H9 (cell line): Measurements from ENCODE around the gene FAM136A. TPM values are rescaled to one million over a fixed set of nuclear protein-coding genes. Genes with fewer than 3 reads are reported as not detected.

ENCODE experiments used
- DNase-seq: peaks from one replicate; pipeline ENCODE4 v3.0.0-alpha.2; 2017
- H2AFZ ChIP-seq: one replicate; pipeline ENCODE4 v1.6.1; 2013; ENCODE audit warnings: mild to moderate bottlenecking, low read length, control low read depth, moderate library complexity
- H2AK5ac ChIP-seq: 2 replicates; pipeline ENCODE4 v1.6.1; 2013; ENCODE audit warnings: low read length, control low read depth, mixed read lengths; ENCODE audit not compliant: insufficient read length
- H2BK120ac ChIP-seq: one replicate; pipeline ENCODE4 v1.6.1; 2013; ENCODE audit warnings: low read depth, mild to moderate bottlenecking, low read length, control low read depth, inconsistent platforms; ENCODE audit not compliant: poor library complexity, severe bottlenecking
- H2BK12ac ChIP-seq: 2 replicates; pipeline ENCODE4 v1.6.1; 2013; ENCODE audit warnings: low read length, control low read depth, mixed read lengths, low read depth; ENCODE audit not compliant: insufficient read length
- H2BK15ac ChIP-seq: 2 replicates; pipeline ENCODE4 v1.6.1; 2013; ENCODE audit warnings: low read depth, low read length, control low read depth
- H2BK20ac ChIP-seq: one replicate; pipeline ENCODE4 v1.6.1; 2013; ENCODE audit warnings: low read depth, mild to moderate bottlenecking, low read length, control low read depth, inconsistent platforms; ENCODE audit not compliant: poor library complexity, severe bottlenecking
- H2BK5ac ChIP-seq: 2 replicates; pipeline ENCODE4 v1.6.1; 2013; ENCODE audit warnings: low read length, control low read depth, mixed read lengths; ENCODE audit not compliant: insufficient read length
- H3K14ac ChIP-seq: 2 replicates; pipeline ENCODE4 v1.6.1; 2013; ENCODE audit warnings: low read length, control low read depth; ENCODE audit not compliant: insufficient read depth
- H3K18ac ChIP-seq: 2 replicates; pipeline ENCODE4 v1.6.1; 2013; ENCODE audit warnings: low read depth, mild to moderate bottlenecking, mixed read lengths, low read length, control low read depth; ENCODE audit not compliant: insufficient read length
- H3K23ac ChIP-seq: 2 replicates; pipeline ENCODE4 v1.6.1; 2013; ENCODE audit warnings: low read length, control low read depth, mixed read lengths, low read depth; ENCODE audit not compliant: insufficient read length
- H3K23me2 ChIP-seq: 2 replicates; pipeline ENCODE4 v1.6.1; 2013; ENCODE audit warnings: low read depth, mild to moderate bottlenecking, mixed read lengths, low read length, control low read depth; ENCODE audit not compliant: insufficient read length, poor library complexity, severe bottlenecking
- H3K27ac ChIP-seq: 2 replicates; pipeline ENCODE4 v1.5.1; 2013; ENCODE audit warnings: low read length, control low read depth, mixed read lengths, low read depth; ENCODE audit not compliant: insufficient read length
- H3K27me3 ChIP-seq: 2 replicates; pipeline ENCODE4 v1.6.1; 2013; ENCODE audit warnings: low read length, control low read depth, inconsistent platforms; ENCODE audit not compliant: insufficient read depth
- H3K4ac ChIP-seq: 2 replicates; pipeline ENCODE4 v1.6.1; 2013; ENCODE audit warnings: low read depth, mild to moderate bottlenecking, control low read depth, inconsistent platforms, low read length, moderate library complexity
- H3K4me1 ChIP-seq: 2 replicates; pipeline ENCODE4 v1.6.1; 2013; ENCODE audit warnings: low read length, control low read depth, inconsistent platforms; ENCODE audit not compliant: insufficient read depth
- H3K4me2 ChIP-seq: 2 replicates; pipeline ENCODE4 v1.6.1; 2013; ENCODE audit warnings: low read length, control low read depth, mixed read lengths; ENCODE audit not compliant: insufficient read length, insufficient read depth
- H3K56ac ChIP-seq: 2 replicates; pipeline ENCODE4 v1.6.1; 2013; ENCODE audit warnings: low read depth, mild to moderate bottlenecking, mixed read lengths, low read length, control low read depth; ENCODE audit not compliant: insufficient read length
- H3K79me1 ChIP-seq: 2 replicates; pipeline ENCODE4 v1.6.1; 2013; ENCODE audit warnings: low read depth, mild to moderate bottlenecking, moderate library complexity, low read length, control low read depth, inconsistent platforms; ENCODE audit not compliant: insufficient read depth, poor library complexity, severe bottlenecking
- H3K79me2 ChIP-seq: 2 replicates; pipeline ENCODE4 v1.6.1; 2013; ENCODE audit warnings: low read length, control low read depth, inconsistent platforms; ENCODE audit not compliant: insufficient read depth
- H3K9ac ChIP-seq: 2 replicates; pipeline ENCODE4 v1.6.1; 2013; ENCODE audit warnings: low read length, control low read depth, mixed read lengths; ENCODE audit not compliant: insufficient read length; ENCODE audit errors: extremely low read depth
- H3K9me3 ChIP-seq: one replicate; pipeline ENCODE4 v1.6.1; 2013; ENCODE audit warnings: low read depth, low read length, inconsistent platforms; ENCODE audit not compliant: control insufficient read depth
- H3T11ph ChIP-seq: one replicate; pipeline ENCODE4 v1.6.1; 2013; ENCODE audit warnings: mild to moderate bottlenecking, low read length, control low read depth, inconsistent platforms
- H4K20me1 ChIP-seq: one replicate; pipeline ENCODE4 v1.6.1; 2013; ENCODE audit not compliant: control insufficient read depth, insufficient read length, insufficient read depth
- H4K5ac ChIP-seq: 2 replicates; pipeline ENCODE4 v1.6.1; 2013; ENCODE audit warnings: low read depth, mild to moderate bottlenecking, mixed read lengths, low read length, control low read depth; ENCODE audit not compliant: insufficient read length
- H4K8ac ChIP-seq: replicated peaks from 2 replicates; pipeline ENCODE4 v1.6.1; 2013; ENCODE audit warnings: low read length, control low read depth, mixed read lengths, low read depth; ENCODE audit not compliant: insufficient read length
- H4K91ac ChIP-seq: 2 replicates; pipeline ENCODE4 v1.6.1; 2013; ENCODE audit warnings: low read depth, mild to moderate bottlenecking, moderate library complexity, mixed read lengths, low read length, control low read depth; ENCODE audit not compliant: insufficient read length
- H3K27ac Mint-ChIP-seq, 3 experiments: 2 replicates in 2 of 3; 3 replicates in 1 of 3; pipeline ENCODE4 v1.8.0; 2020 to 2021; ENCODE audit warnings: mixed read lengths in 3 of 3, mild to moderate bottlenecking in 1 of 3, moderate library complexity in 1 of 3
- H3K27me3 Mint-ChIP-seq: 2 replicates; pipeline ENCODE4 v1.8.0; 2021; ENCODE audit warnings: low read depth, mild to moderate bottlenecking, moderate library complexity, mixed read lengths
- H3K36me3 Mint-ChIP-seq, 3 experiments: 2 replicates in 2 of 3; 3 replicates in 1 of 3; pipeline ENCODE4 v1.8.0; 2020 to 2021; ENCODE audit warnings: low read depth in 3 of 3, mixed read lengths in 3 of 3; ENCODE audit not compliant: insufficient read depth in 1 of 3
- H3K4me1 Mint-ChIP-seq, 2 experiments: 2 replicates each; pipeline ENCODE4 v1.8.0; 2020; ENCODE audit warnings: mixed read lengths in 2 of 2
- H3K4me3 Mint-ChIP-seq, 2 experiments: 2 replicates in 1 of 2; 3 replicates in 1 of 2; pipeline ENCODE4 v1.8.0; 2020 to 2021; ENCODE audit warnings: mild to moderate bottlenecking in 2 of 2, mixed read lengths in 2 of 2, moderate library complexity in 1 of 2
- H3K9me3 Mint-ChIP-seq, 2 experiments: 2 replicates in 1 of 2; 3 replicates in 1 of 2; pipeline ENCODE4 v1.8.0; 2020; ENCODE audit warnings: mild to moderate bottlenecking in 2 of 2, mixed read lengths in 2 of 2, moderate library complexity in 1 of 2
- CTCF ChIP-seq: fragments of 200-600 bp; sonication (generic); conservative IDR thresholded peaks from 3 replicates; pipeline ENCODE4 v1.8.0; 2021; ENCODE audit warnings: antibody characterized with exemption, mild to moderate bottlenecking
- WGBS: extraction: QIAGEN DNeasy Blood & Tissue Kit; methylation state at CpG from one replicate; pipeline ENCODE4 v1.1.7; 2013; ENCODE audit warnings: missing lambda C conversion rate, low lambda C conversion rate, mixed read lengths; ENCODE audit not compliant: insufficient read length; ENCODE audit errors: extremely low coverage; 5-methylcytosine and 5-hydroxymethylcytosine counted together
- long read RNA-seq: library from polyadenylated mRNA; unstranded; transcript quantifications from one replicate; pipeline ENCODE4 v2.0.0, GENCODE V29; 2020
- total RNA-seq: library from RNA; stranded (reverse); gene quantifications from 2 replicates; pipeline ENCODE4 v1.2.1, GENCODE V29; 2021

The FAM136A gene
- 118 and 119 TPM in 2 replicates for total RNA-seq
- long read RNA-seq, transcript FAM136A-205 (3 exons, 2,398 nt): minor isoform, 25 of 1,233 reads
- long read RNA-seq, transcript FAM136A-201 (3 exons, 1,810 nt): major isoform, 1,151 of 1,233 reads
- long read RNA-seq, transcript FAM136A-202 (3 exons, 885 nt): minor isoform, 5 of 1,233 reads
- long read RNA-seq, partial matches to known transcripts: 10 of 1,233 reads
- long read RNA-seq, other reads (novel, unspliced or antisense): 34 of 1,233 reads

- Mint-ChIP-seq H3K27me3 (no peaks in the 10 kb centered on the region), H3K4me1 (peaks cover 17 to 24% of the 10 kb centered on the region in 2 experiments), H3K9me3 (peaks cover 9 to 14% of the 10 kb centered on the region in 2 experiments), H3K4me3 (peak within 1 kb of the TSS; percentile 92 to 93), H3K36me3 (peaks cover 29 to 51% (median 44%) of the 10 kb centered on the region in 3 experiments), H3K27ac (peak within 1 kb of the TSS; percentile 96 to 99 (median 99))
- DNase-seq: peak; percentile 93
- Histone ChIP-seq H3K27ac (peak within 1 kb of the TSS; percentile 29), H4K91ac (no peak within 1 kb of the TSS), H2BK20ac (no peak within 1 kb of the TSS), H3K18ac (peak within 1 kb of the TSS; percentile 97), H4K5ac (peak within 1 kb of the TSS; percentile 61), H3K9ac (peak within 1 kb of the TSS; percentile 85), H2BK5ac (no peak within 1 kb of the TSS), H3T11ph (no peak within 1 kb of the TSS), H2AK5ac (no peak within 1 kb of the TSS), H3K23ac (no peak within 1 kb of the TSS), H3K23me2 (peaks cover 5% of the 10 kb centered on the region), H3K4me2 (peak within 1 kb of the TSS; percentile 77), H4K8ac (no peak within 1 kb of the TSS), H3K56ac (no peak within 1 kb of the TSS), H3K27me3 (no peaks in the 10 kb centered on the region), H3K4ac (peak within 1 kb of the TSS; percentile 37; the same call in 1 of the 2 replicates), H4K20me1 (no peaks in the 10 kb centered on the region), H3K79me1 (peaks cover 3% of the 10 kb centered on the region), H3K4me1 (peaks cover 5% of the 10 kb centered on the region; the same call in 1 of the 2 replicates), H2BK120ac (no peak within 1 kb of the TSS), H3K14ac (peak within 1 kb of the TSS; percentile 98), H2BK12ac (no peak within 1 kb of the TSS), H3K79me2 (peaks cover 2% of the 10 kb centered on the region; the same call in 1 of the 2 replicates), H3K9me3 (no peaks in the 10 kb centered on the region), H2BK15ac (no peak within 1 kb of the TSS), H2AFZ (no peak within 1 kb of the TSS)
- peak; percentile 87 for TF ChIP-seq CTCF
- WGBS: no CpG with 5 or more reads among the region's 79 CpGs
Observed at GRCh38 chr2:70301344-70302194, at the start of gene FAM136A. FAM136A (minus strand) TSS chr2:70302067; CDS start chr2:70302011, 56 bp downstream.
